HL-60 (cell line): ENCODE measurements around the gene CAMSAP2.

Experiments used
- DNase-seq, 2 experiments: peaks; one replicate each; pipeline ENCODE4 v3.0.0-alpha.2; 2010 to 2020; ENCODE audit warnings: low read depth in 1 of 2, low spot score in 1 of 2
- H3K27ac ChIP-seq: fragments of 250-450 bp; sonication (Bioruptor Pico); replicated peaks from 2 replicates; pipeline ENCODE4 v1.5.1; 2020; ENCODE audit warnings: mild to moderate bottlenecking, moderate library complexity
- H3K27me3 ChIP-seq: fragments of 250-450 bp; sonication (Bioruptor Pico); 2 replicates; pipeline ENCODE4 v1.5.1; 2021; ENCODE audit warnings: mild to moderate bottlenecking, moderate library complexity; ENCODE audit not compliant: insufficient read depth, poor library complexity, severe bottlenecking
- H3K4me3 ChIP-seq: replicated peaks from 2 replicates; pipeline ENCODE4 v1.5.1; 2011; ENCODE audit warnings: mild to moderate bottlenecking, control low read depth, low read length; ENCODE audit not compliant: insufficient read depth
- CTCF ChIP-seq: IDR thresholded peaks from one replicate; pipeline ENCODE4 v1.5.1; 2011; ENCODE audit warnings: low read length, control low read depth, inconsistent platforms; ENCODE audit not compliant: insufficient read depth
- GABPA ChIP-seq: IDR thresholded peaks from 2 replicates; pipeline ENCODE4 v1.6.1; 2012; ENCODE audit warnings: low read depth
- POLR2AphosphoS5 ChIP-seq: IDR thresholded peaks from 2 replicates; pipeline ENCODE4 v1.6.1; 2012; ENCODE audit warnings: low read depth
- REST ChIP-seq: IDR thresholded peaks from 2 replicates; pipeline ENCODE4 v1.6.1; 2012; ENCODE audit warnings: low read depth; ENCODE audit not compliant: insufficient replicate concordance
- SPI1 ChIP-seq: IDR thresholded peaks from 2 replicates; pipeline ENCODE4 v1.6.1; 2012; ENCODE audit warnings: low read depth, mild to moderate bottlenecking, borderline replicate concordance

The CAMSAP2 gene

GRCh38 chr1:200905411-200906052, 166.8 kb downstream of the CAMSAP2 start:
- no peak for TF ChIP-seq REST
- no peak for TF ChIP-seq GABPA
- TF ChIP-seq POLR2AphosphoS5 = 0 out of 2 replicates have a peak, but pooled peaks have one; percentile 39
- TF ChIP-seq SPI1 = no peak
- TF ChIP-seq CTCF = no peak
- DNase-seq = peak in 1 of 2 experiments; percentile 85
- no peak overlapping the region for H3K4me3 ChIP-seq
- peak overlapping the region; percentile 55 for H3K27ac ChIP-seq
- no peaks in the 10 kb centered on the region for H3K27me3 ChIP-seq

- no peak for DNase-seq
- Histone ChIP-seq H3K27me3 (no peaks in the 10 kb centered on the region), H3K27ac (peak overlapping the region; percentile 55), H3K4me3 (no peak overlapping the region)
- TF ChIP-seq REST (no peak), POLR2AphosphoS5 (no peak), SPI1 (no peak), CTCF (no peak), GABPA (no peak)
These were observed 167.8 kb downstream of the CAMSAP2 start for GRCh38 chr1:200906491-200906890.

GRCh38 chr1:200907611-200908097, 169.0 kb downstream of the CAMSAP2 start:
- peak; percentile 68 for TF ChIP-seq POLR2AphosphoS5
- TF ChIP-seq GABPA = no peak
- peak; percentile 79 for TF ChIP-seq SPI1
- no peaks in the 10 kb centered on the region for H3K27me3 ChIP-seq
- H3K27ac ChIP-seq = peak overlapping the region; percentile 55
- no peak overlapping the region for H3K4me3 ChIP-seq
- peak; percentile 67 to 89 for DNase-seq

GRCh38 chr1:200908191-200908868, 169.6 kb downstream of the CAMSAP2 start:
- TF ChIP-seq GABPA (no peak), CTCF (no peak), REST (no peak)
- no peak overlapping the region for H3K4me3 ChIP-seq
- no peak for DNase-seq
- peak overlapping the region; percentile 55 for H3K27ac ChIP-seq
- no peaks in the 10 kb centered on the region for H3K27me3 ChIP-seq
